ENCODE results near the gene ARL3. TPM values are rescaled to one million over a fixed set of nuclear protein-coding genes. Genes with fewer than 3 reads are reported as not detected.

Gene ARL3
- total RNA-seq, 1 donor from 2014 or later, result 34.6 TPM

DNA sequence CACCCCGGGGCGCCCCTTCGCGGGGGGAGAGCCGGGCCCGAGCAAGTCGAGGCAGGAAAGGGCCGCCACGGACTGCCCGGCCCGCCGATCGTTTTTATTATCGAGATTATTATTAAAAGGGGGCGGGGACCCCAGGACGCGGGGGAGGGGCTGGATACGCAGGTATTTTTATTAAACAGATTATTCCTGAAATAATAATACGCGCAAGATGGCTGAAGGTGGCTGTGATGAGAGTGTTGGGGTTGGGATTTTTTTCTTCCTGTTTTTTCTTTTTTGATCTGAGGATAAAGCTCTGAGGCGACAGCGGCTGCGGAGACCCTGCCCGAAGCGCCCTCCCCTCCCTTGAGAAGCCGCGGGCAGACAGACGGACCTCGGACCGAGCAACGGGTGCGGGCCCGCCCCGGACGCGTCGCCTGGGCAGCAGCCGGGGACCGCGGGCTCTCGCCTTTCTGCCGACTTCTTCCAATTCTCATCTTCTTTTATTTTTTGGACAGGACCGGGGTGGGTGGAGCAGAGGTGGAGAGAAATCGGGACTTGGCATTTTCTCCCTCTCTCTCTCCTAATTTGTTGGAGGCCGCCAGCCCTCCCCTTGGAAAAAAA, 71.4 kb downstream of the ARL3 start:
- H3K27me3 Mint-ChIP-seq (ENCODE audit: low read depth), result peaks cover 5% of the 10 kb centered on the region
- H3K36me3 Mint-ChIP-seq (ENCODE audit: low read depth), result no peaks in the 10 kb centered on the region
- peaks cover 39% of the 10 kb centered on the region for H3K4me1 Mint-ChIP-seq
- peak overlapping the region; percentile 96 for H3K27ac Mint-ChIP-seq (ENCODE audit: unreplicated experiment)
- DNase-seq (ENCODE audit: low read depth, low spot score), result peak; percentile 35
- H3K9me3 Mint-ChIP-seq, result no peaks in the 10 kb centered on the region
- TF ChIP-seq, protein P1, sequence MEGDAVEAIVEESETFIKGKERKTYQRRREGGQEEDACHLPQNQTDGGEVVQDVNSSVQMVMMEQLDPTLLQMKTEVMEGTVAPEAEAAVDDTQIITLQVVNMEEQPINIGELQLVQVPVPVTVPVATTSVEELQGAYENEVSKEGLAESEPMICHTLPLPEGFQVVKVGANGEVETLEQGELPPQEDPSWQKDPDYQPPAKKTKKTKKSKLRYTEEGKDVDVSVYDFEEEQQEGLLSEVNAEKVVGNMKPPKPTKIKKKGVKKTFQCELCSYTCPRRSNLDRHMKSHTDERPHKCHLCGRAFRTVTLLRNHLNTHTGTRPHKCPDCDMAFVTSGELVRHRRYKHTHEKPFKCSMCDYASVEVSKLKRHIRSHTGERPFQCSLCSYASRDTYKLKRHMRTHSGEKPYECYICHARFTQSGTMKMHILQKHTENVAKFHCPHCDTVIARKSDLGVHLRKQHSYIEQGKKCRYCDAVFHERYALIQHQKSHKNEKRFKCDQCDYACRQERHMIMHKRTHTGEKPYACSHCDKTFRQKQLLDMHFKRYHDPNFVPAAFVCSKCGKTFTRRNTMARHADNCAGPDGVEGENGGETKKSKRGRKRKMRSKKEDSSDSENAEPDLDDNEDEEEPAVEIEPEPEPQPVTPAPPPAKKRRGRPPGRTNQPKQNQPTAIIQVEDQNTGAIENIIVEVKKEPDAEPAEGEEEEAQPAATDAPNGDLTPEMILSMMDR (conservative IDR thresholded peaks at IDR 0.05), result no peak
- peak overlapping the region; percentile 98 for H3K4me3 Mint-ChIP-seq

DNA sequence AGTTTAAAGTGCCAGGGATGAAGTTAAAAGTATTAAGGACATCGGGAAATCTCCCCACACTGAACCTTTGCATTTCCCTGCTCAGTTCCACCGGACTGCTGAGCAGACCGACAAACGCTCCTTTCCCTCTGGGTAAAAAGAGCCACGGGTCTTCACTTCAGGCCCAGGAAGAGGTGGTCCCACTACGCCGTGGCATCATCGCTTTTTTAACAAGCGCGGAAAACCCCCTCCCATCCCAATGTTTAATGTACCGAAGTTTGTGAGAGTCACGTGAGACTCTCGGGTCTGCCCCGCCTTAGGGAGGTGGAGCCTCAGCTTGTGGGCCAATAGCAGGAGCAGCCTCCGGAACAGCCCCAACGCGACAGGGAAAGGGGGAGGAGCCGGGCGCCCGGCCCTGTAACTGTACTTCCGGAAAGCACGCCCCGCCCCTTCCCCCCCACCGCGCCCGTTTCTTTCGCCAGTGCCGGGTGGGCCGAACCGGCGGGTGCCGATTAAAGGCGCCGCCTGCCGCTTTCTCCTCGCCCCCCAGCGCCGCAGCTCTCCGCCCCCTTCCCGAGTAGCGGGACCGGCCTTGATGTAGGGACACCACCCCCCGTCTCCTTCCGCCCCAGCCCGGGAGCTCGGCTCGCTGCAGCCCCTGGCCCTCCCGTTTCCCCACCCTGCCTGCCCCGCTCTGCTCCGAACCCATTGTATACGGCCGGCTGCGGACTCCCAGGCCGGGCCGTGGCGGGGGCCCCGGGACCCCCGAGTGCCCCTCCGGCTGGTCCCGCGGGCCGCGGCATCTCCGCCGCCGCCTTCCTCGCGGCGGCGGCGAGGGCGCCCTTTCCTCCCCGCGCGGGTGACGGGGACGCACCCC, 72.1 kb downstream of the ARL3 start:
- H3K27ac Mint-ChIP-seq (ENCODE audit: unreplicated experiment), result peak overlapping the region; percentile 95
- TF ChIP-seq, protein P1 (conservative IDR thresholded peaks at IDR 0.05), result no peak
- peak overlapping the region; percentile 93 for H3K4me3 Mint-ChIP-seq
- peaks cover 5% of the 10 kb centered on the region for H3K27me3 Mint-ChIP-seq (ENCODE audit: low read depth)
- peak; percentile 90 for DNase-seq (ENCODE audit: low read depth, low spot score)
- no peaks in the 10 kb centered on the region for H3K36me3 Mint-ChIP-seq (ENCODE audit: low read depth)
- peaks cover 31% of the 10 kb centered on the region for H3K4me1 Mint-ChIP-seq
- no peaks in the 10 kb centered on the region for H3K9me3 Mint-ChIP-seq

DNA sequence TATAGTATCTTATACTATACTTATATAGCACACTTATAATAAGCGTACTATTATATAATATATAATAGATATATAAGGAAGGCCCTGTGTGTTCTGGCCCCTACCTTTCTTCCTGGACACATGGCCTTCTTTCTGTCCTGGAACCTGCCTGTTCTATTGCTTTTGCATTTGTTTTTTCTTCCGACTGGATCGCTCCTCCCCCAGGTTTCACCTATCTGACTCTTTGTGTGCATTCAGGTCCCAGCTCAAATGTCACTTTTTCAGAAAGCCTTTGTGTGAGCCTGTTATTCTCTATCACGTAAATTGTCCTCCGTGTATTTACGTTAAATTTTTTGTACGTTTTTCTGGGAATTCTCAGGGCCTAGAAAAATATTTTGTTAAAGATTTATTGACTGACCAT, 72.8 kb downstream of the ARL3 start:
- DNase-seq (ENCODE audit: low read depth, low spot score), result no peak
- Mint-ChIP-seq H3K9me3 (peaks cover 5% of the 10 kb centered on the region), H3K27me3 (ENCODE audit: low read depth) (peaks cover 5% of the 10 kb centered on the region), H3K4me3 (peak overlapping the region; percentile 93), H3K4me1 (peaks cover 24% of the 10 kb centered on the region), H3K36me3 (ENCODE audit: low read depth) (no peaks in the 10 kb centered on the region), H3K27ac (ENCODE audit: unreplicated experiment) (peak overlapping the region; percentile 95)
- TF ChIP-seq, protein P1 (conservative IDR thresholded peaks at IDR 0.05), result no peak

DNA sequence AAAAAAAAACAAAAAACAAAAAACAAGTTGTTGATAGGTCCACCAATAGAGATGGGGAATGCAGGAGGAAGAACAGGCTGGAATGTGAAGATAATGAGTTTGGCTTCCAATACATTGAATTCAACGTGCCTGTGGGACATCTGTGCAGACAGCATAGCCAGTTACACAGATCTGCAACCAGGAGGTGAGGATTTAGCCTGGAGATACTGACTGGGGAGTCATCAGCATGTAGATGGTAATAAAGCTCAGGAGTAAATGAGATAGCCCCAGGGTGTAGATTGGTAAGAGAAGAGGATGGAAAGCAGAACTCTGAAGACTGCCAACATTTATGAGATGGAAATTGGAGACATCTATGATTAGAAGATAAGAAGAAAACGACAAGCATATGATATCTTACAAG, 74.7 kb downstream of the ARL3 start:
- Mint-ChIP-seq H3K4me1 (peaks cover 9% of the 10 kb centered on the region), H3K27me3 (ENCODE audit: low read depth) (peaks cover 2% of the 10 kb centered on the region), H3K9me3 (peaks cover 5% of the 10 kb centered on the region), H3K27ac (ENCODE audit: unreplicated experiment) (no peak overlapping the region), H3K36me3 (ENCODE audit: low read depth) (no peaks in the 10 kb centered on the region), H3K4me3 (peak overlapping the region; percentile 61)
- DNase-seq (ENCODE audit: low read depth, low spot score), result no peak
- TF ChIP-seq, protein P1 (conservative IDR thresholded peaks at IDR 0.05), result no peak

DNA sequence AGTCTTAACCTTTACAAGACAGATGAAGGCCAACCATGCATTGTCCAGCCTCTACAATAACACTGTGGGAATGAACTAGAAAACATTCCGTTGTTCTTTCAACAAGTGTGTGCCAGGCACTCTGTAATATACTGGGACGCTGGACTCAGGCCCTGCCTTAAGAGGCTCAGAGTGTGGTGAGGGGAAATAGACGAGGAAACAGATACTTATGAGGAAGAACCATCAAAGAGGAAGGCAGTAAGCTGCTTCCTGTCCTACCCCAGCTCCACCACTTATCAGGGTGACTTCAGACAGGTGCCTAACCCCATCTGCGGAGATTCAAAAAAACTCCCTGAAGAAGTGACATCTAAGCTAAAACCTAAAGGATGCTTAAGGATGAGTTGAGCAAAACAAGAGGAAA, 78.8 kb downstream of the ARL3 start:
- Mint-ChIP-seq H3K9me3 (peaks cover 5% of the 10 kb centered on the region), H3K4me1 (peaks cover 33% of the 10 kb centered on the region), H3K27me3 (ENCODE audit: low read depth) (no peaks in the 10 kb centered on the region), H3K36me3 (ENCODE audit: low read depth) (peaks cover 5% of the 10 kb centered on the region), H3K27ac (ENCODE audit: unreplicated experiment) (no peak overlapping the region), H3K4me3 (no peak overlapping the region)
- no peak for DNase-seq (ENCODE audit: low read depth, low spot score)
- TF ChIP-seq, protein P1 (conservative IDR thresholded peaks at IDR 0.05), result no peak

All from neural crest cell (in vitro differentiated cells).